Measurements from ENCODE around the gene STRIP1. TPM values are rescaled to one million over a fixed set of nuclear protein-coding genes. Genes with fewer than 3 reads are reported as not detected.

The STRIP1 gene
- 10 to 100 TPM; 34.0 to 38.2 TPM for total RNA-seq
- long read RNA-seq, transcript STRIP1-201 (21 exons, 3,265 nt) = major isoform, 37 of 57 reads
- long read RNA-seq, partial matches to known transcripts = 11 of 57 reads
- long read RNA-seq, other reads (novel, unspliced or antisense) = 9 of 57 reads

- intact Hi-C loops (cut with DNase I, micrococcal nuclease) = no loop called here
- ATAC-seq (peak; percentile 94), DNase-seq (peak; percentile 93 to 94)
Observed at GRCh38 chr1:110034451-110035235, at the start of gene STRIP1. STRIP1 (plus strand) TSS chr1:110034624; CDS start chr1:110034638, 14 bp downstream.

- peak; percentile 29 for ATAC-seq
- DNase-seq = no peak
- intact Hi-C loops (cut with DNase I, micrococcal nuclease) = loop anchor here in 1 of 2 donors (10.0 kb wide), 1 partner anchor 441 kb away; the partner anchor contains the start of gene GNAI3
Observed at GRCh38 chr1:109985247-109986053, 49.0 kb upstream of the STRIP1 start.

- intact Hi-C loops (cut with DNase I, micrococcal nuclease) = loop anchor here in 1 of 2 donors (10.0 kb wide), 1 partner anchor 441 kb away; the partner anchor contains the start of gene GNAI3
- no peak for ATAC-seq
Observed at GRCh38 chr1:109986054-109986444, 48.4 kb upstream of the STRIP1 start.

GRCh38 chr1:109988349-109988914, 46.0 kb upstream of the STRIP1 start:
- ATAC-seq (no peak), DNase-seq (no peak)
- intact Hi-C loops (cut with DNase I, micrococcal nuclease) = loop anchor here in 1 of 2 donors (10.0 kb wide), 1 partner anchor 444 kb away; the partner anchor contains the start of gene GNAI3

More at GRCh38 chr1:109986054-109986444, 48.4 kb upstream of the STRIP1 start:
- DNase-seq = no peak

GRCh38 chr1:109989506-109990301, 44.7 kb upstream of the STRIP1 start:
- no peak for DNase-seq
- intact Hi-C loops (cut with DNase I, micrococcal nuclease) = loop anchor here in 1 of 2 donors (10.0 kb wide), 1 partner anchor 445 kb away; the partner anchor contains the start of gene GNAI3
- ATAC-seq = no peak

- no peak for DNase-seq
- ATAC-seq = no peak
- intact Hi-C loops (cut with DNase I, micrococcal nuclease) = no loop called here
Observed at GRCh38 chr1:109990302-109990653, 44.1 kb upstream of the STRIP1 start.

GRCh38 chr1:109991400-109991925, 43.0 kb upstream of the STRIP1 start:
- no peak for ATAC-seq
- no peak for DNase-seq
- intact Hi-C loops (cut with DNase I, micrococcal nuclease) = no loop called here

- ATAC-seq (peak; percentile 71), DNase-seq (no peak)
- intact Hi-C loops (cut with DNase I, micrococcal nuclease) = no loop called here
Observed at GRCh38 chr1:109993885-109994284, 40.5 kb upstream of the STRIP1 start.

- peak; percentile 41 for ATAC-seq
- DNase-seq = no peak
Observed at GRCh38 chr1:109994654-109995053, 39.8 kb upstream of the STRIP1 start.

GRCh38 chr1:109995536-109995935, 38.9 kb upstream of the STRIP1 start:
- intact Hi-C loops (cut with DNase I, micrococcal nuclease) = no loop called here
- ATAC-seq = peak; percentile 16
- no peak for DNase-seq

More at GRCh38 chr1:109994654-109995053, 39.8 kb upstream of the STRIP1 start:
- intact Hi-C loops (cut with DNase I, micrococcal nuclease) = no loop called here

GRCh38 chr1:109996476-109996875, 37.9 kb upstream of the STRIP1 start:
- ATAC-seq (no peak), DNase-seq (no peak)
- intact Hi-C loops (cut with DNase I, micrococcal nuclease) = no loop called here

GRCh38 chr1:109997204-109997866, 37.1 kb upstream of the STRIP1 start:
- intact Hi-C loops (cut with DNase I, micrococcal nuclease) = no loop called here
- DNase-seq (no peak), ATAC-seq (no peak)

GRCh38 chr1:109997867-109998229, 36.6 kb upstream of the STRIP1 start:
- intact Hi-C loops (cut with DNase I, micrococcal nuclease) = no loop called here
- DNase-seq (no peak), ATAC-seq (peak; percentile 26)

- intact Hi-C loops (cut with DNase I, micrococcal nuclease) = no loop called here
- ATAC-seq = no peak
- DNase-seq = no peak
Observed at GRCh38 chr1:110002695-110003094, 31.7 kb upstream of the STRIP1 start.

- intact Hi-C loops (cut with DNase I, micrococcal nuclease) = no loop called here
- ATAC-seq = peak; percentile 94
Observed at GRCh38 chr1:110003747-110004428, 30.5 kb upstream of the STRIP1 start.

GRCh38 chr1:110004583-110004982, 29.8 kb upstream of the STRIP1 start:
- intact Hi-C loops (cut with DNase I, micrococcal nuclease) = no loop called here
- DNase-seq (no peak), ATAC-seq (peak; percentile 66)

More at GRCh38 chr1:110003747-110004428, 30.5 kb upstream of the STRIP1 start:
- peak; percentile 53 to 76 for DNase-seq

- ATAC-seq (no peak), DNase-seq (no peak)
- intact Hi-C loops (cut with DNase I, micrococcal nuclease) = no loop called here
Observed at GRCh38 chr1:110005971-110006370, 28.5 kb upstream of the STRIP1 start.

All from left colon (tissue), 2 donors.